Thymus (tissue), 11 donors: ENCODE measurements around the gene TMEFF1. TPM values are rescaled to one million over a fixed set of nuclear protein-coding genes. Genes with fewer than 3 reads are reported as not detected.

Source experiments
- DNase-seq, 9 donors: peaks; one replicate each; pipeline ENCODE4 v3.0.0-alpha.2; 2013; ENCODE audit warnings: low spot score in 9 of 9, low read depth in 6 of 9, missing footprints in 1 of 9
- H3K27ac ChIP-seq, 2 donors: one replicate each; pipeline ENCODE4 v1.5.1; 2013; ENCODE audit warnings: control low read depth in 1 of 2, low read depth in 1 of 2, low read length in 1 of 2, mild to moderate bottlenecking in 1 of 2, moderate library complexity in 1 of 2
- H3K27me3 ChIP-seq, 2 donors: one replicate each; pipeline ENCODE4 v1.5.1; 2013; ENCODE audit warnings: low read length in 1 of 2; ENCODE audit not compliant: control insufficient read depth in 2 of 2, insufficient read depth in 1 of 2
- H3K36me3 ChIP-seq, 2 donors: one replicate each; pipeline ENCODE4 v1.5.1; 2013; ENCODE audit warnings: low read length in 1 of 2, mild to moderate bottlenecking in 1 of 2, moderate library complexity in 1 of 2; ENCODE audit not compliant: control insufficient read depth in 2 of 2, insufficient read depth in 2 of 2
- H3K4me1 ChIP-seq, 2 donors: one replicate each; pipeline ENCODE4 v1.5.1; 2013; ENCODE audit warnings: low read length in 2 of 2; ENCODE audit not compliant: control insufficient read depth in 2 of 2, insufficient read depth in 2 of 2
- H3K4me3 ChIP-seq, 2 donors: one replicate each; pipeline ENCODE4 v1.5.1; 2013; ENCODE audit warnings: low read length in 2 of 2, control low read depth in 1 of 2, mild to moderate bottlenecking in 1 of 2
- H3K9me3 ChIP-seq, 2 donors: one replicate each; pipeline ENCODE4 v1.5.1; 2013; ENCODE audit warnings: low read length in 1 of 2, mild to moderate bottlenecking in 1 of 2; ENCODE audit not compliant: control insufficient read depth in 2 of 2, insufficient read depth in 1 of 2
- WGBS: extraction: QIAGEN DNeasy Blood & Tissue Kit; methylation state at CpG from one replicate; pipeline ENCODE4 v1.1.7; 2013; 5-methylcytosine and 5-hydroxymethylcytosine counted together
- polyA plus RNA-seq: library from polyadenylated mRNA; stranded (reverse); fragments of 200-250 nt; gene quantifications from one replicate; pipeline ENCODE4 v1.2.3, GENCODE V29; 2013
- total RNA-seq: library from RNA; stranded (reverse); fragments of 120-200 nt; gene quantifications from one replicate; pipeline ENCODE4 v1.2.4, GENCODE V29; 2013
- donor health status: healthy.

TMEFF1 gene
- total and polyA plus RNA-seq, 2 donors, result 0.02 to 1.4 TPM

- no peaks in the 10 kb centered on the region for H3K9me3 ChIP-seq
- H3K4me3 ChIP-seq, result no peak overlapping the region
- H3K36me3 ChIP-seq, result no peaks in the 10 kb centered on the region
- H3K27ac ChIP-seq, result no peak overlapping the region
- no peaks in the 10 kb centered on the region for H3K27me3 ChIP-seq
- 93% methylated on average over 4 of the region's 4 CpGs for WGBS
- H3K4me1 ChIP-seq, result no peaks in the 10 kb centered on the region
- no peak for DNase-seq
Observed at GRCh38 chr9:100534401-100534800, 61.5 kb downstream of the TMEFF1 start.

DNA sequence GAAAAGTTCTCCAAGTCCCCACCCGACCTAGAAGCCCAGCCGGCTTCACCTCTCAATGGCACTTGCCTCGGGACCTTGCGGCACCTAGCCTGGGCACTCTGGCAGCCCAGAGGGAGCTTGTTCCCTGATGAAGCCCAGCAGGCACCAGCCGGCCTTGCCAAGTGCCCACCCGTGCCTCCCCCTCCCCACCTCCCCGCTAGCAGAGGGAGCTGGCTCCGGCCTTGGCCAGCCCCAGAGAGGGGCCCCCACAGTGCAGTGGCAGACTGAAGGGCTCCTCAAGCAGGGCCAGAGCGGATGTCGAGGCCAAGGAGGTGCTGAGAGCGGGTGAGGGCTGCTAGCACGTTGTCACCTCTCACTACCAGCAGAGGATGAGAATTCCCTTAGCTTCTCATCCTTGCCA, 67.4 kb downstream of the TMEFF1 start:
- 97% methylated on average over 12 of the region's 12 CpGs for WGBS
- no peak for DNase-seq
- H3K4me1 ChIP-seq, result no peaks in the 10 kb centered on the region
- no peaks in the 10 kb centered on the region for H3K27me3 ChIP-seq
- H3K36me3 ChIP-seq, result no peaks in the 10 kb centered on the region
- H3K9me3 ChIP-seq, result peaks cover 0 to 6% of the 10 kb centered on the region in 2 donors
- no peak overlapping the region for H3K27ac ChIP-seq
- no peak overlapping the region for H3K4me3 ChIP-seq

GRCh38 chr9:100549048-100549447, 76.1 kb downstream of the TMEFF1 start:
- no peak overlapping the region for H3K4me3 ChIP-seq
- no peaks in the 10 kb centered on the region for H3K27me3 ChIP-seq
- no peaks in the 10 kb centered on the region for H3K36me3 ChIP-seq
- 87% methylated on average over 5 of the region's 5 CpGs for WGBS
- DNase-seq, result no peak
- peaks cover 0 to 7% of the 10 kb centered on the region in 2 donors for H3K9me3 ChIP-seq
- H3K4me1 ChIP-seq, result no peaks in the 10 kb centered on the region
- H3K27ac ChIP-seq, result no peak overlapping the region

DNA sequence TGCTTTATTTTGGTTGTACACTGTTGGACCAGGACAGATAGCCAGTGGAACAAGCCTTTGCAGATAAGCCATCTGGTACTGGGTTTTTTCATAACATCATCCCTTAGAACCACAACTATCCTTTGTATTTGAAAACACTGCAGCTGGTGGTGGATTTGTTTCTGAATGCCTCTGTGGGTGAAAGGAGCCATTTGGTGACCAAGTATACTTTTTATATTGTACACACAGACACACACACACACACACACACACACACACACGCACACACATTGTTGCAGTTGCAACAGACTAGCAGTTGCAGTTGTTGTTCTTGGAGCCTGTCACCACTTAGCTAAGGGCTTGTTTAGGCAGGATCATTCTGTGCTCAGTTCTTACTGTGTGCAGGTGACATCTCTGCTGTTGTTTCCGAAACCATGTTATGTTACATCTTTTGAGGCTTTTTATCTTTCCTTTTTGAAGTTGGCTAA, 82.0 kb downstream of the TMEFF1 start:
- DNase-seq, result peak in 2 of 9 donors; percentile 2 to 15
- H3K4me3 ChIP-seq, result no peak overlapping the region
- H3K9me3 ChIP-seq, result no peaks in the 10 kb centered on the region
- H3K4me1 ChIP-seq, result no peaks in the 10 kb centered on the region
- no peaks in the 10 kb centered on the region for H3K27me3 ChIP-seq
- WGBS, result 58% methylated on average over 2 of the region's 2 CpGs
- H3K36me3 ChIP-seq, result no peaks in the 10 kb centered on the region
- H3K27ac ChIP-seq, result no peak overlapping the region

- no peak overlapping the region for H3K4me3 ChIP-seq
- no peaks in the 10 kb centered on the region for H3K36me3 ChIP-seq
- H3K27ac ChIP-seq, result no peak overlapping the region
- DNase-seq, result no peak
- no peaks in the 10 kb centered on the region for H3K27me3 ChIP-seq
- no peaks in the 10 kb centered on the region for H3K4me1 ChIP-seq
- 97% methylated on average over 1 of the region's 1 CpG for whole genome bisulfite sequencing
- H3K9me3 ChIP-seq, result no peaks in the 10 kb centered on the region
Observed at GRCh38 chr9:100555471-100555870, 82.5 kb downstream of the TMEFF1 start.

DNA sequence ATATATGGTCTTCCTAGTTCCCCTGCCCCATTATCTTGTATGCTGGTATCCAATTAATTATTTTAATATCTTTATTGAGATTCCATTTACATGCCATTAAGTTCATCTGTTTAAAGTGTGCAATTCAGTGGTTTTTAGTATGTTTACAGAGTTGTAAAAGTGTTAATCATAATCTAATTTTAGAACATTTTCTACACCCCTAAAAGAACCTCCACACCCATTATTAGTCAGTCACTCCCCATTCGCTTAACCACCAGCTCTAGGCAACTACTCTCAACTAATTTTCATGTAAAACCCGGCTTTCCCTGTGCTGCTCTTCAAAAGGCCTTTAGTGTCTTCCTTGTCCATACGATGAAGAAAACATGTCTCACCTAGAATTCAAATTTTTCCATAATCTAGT, 84.1 kb downstream of the TMEFF1 start:
- H3K4me1 ChIP-seq, result no peaks in the 10 kb centered on the region
- H3K27ac ChIP-seq, result no peak overlapping the region
- H3K9me3 ChIP-seq, result no peaks in the 10 kb centered on the region
- DNase-seq, result no peak
- no peaks in the 10 kb centered on the region for H3K36me3 ChIP-seq
- no peak overlapping the region for H3K4me3 ChIP-seq
- WGBS, result 97% methylated on average over 3 of the region's 3 CpGs
- no peaks in the 10 kb centered on the region for H3K27me3 ChIP-seq

- Histone ChIP-seq H3K4me1 (no peaks in the 10 kb centered on the region), H3K27ac (no peak overlapping the region), H3K9me3 (no peaks in the 10 kb centered on the region), H3K27me3 (no peaks in the 10 kb centered on the region), H3K4me3 (no peak overlapping the region), H3K36me3 (no peaks in the 10 kb centered on the region)
- WGBS, result 70% methylated on average over 3 of the region's 3 CpGs
- no peak for DNase-seq
Observed at GRCh38 chr9:100561256-100561655, 88.3 kb downstream of the TMEFF1 start.

DNA sequence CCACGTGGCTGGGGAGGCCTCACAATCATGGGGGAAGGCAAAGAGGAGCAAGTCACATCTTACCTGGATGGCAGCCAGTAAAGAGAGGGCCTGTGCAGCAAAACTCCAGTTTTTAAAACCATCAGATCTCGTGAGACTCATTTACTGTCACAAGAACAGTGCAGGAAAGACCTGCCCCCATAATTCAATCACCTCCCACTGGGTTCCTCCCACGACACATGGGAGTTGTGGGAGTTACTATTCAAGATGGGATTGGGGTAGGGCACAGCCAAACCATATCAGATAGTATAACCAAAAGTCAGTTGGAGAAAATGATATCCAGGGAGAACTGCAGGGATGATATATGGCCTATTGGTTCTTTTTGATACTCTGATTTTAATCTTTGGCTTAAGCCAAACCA, 94.9 kb downstream of the TMEFF1 start:
- DNase-seq, result no peak
- Histone ChIP-seq H3K9me3 (no peaks in the 10 kb centered on the region), H3K36me3 (no peaks in the 10 kb centered on the region), H3K4me3 (no peak overlapping the region), H3K4me1 (no peaks in the 10 kb centered on the region), H3K27ac (no peak overlapping the region), H3K27me3 (no peaks in the 10 kb centered on the region)
- WGBS, result 93% methylated on average over 3 of the region's 3 CpGs

- H3K4me3 ChIP-seq, result no peak overlapping the region
- H3K27me3 ChIP-seq, result no peaks in the 10 kb centered on the region
- H3K9me3 ChIP-seq, result no peaks in the 10 kb centered on the region
- WGBS, result 97% methylated on average over 3 of the region's 3 CpGs
- no peak overlapping the region for H3K27ac ChIP-seq
- no peaks in the 10 kb centered on the region for H3K36me3 ChIP-seq
- DNase-seq, result no peak
- no peaks in the 10 kb centered on the region for H3K4me1 ChIP-seq
Observed at GRCh38 chr9:100573655-100574260, 100.8 kb downstream of the TMEFF1 start.
